Heart right ventricle (tissue), 16 donors: ENCODE results near the gene HNRNPR. TPM values are rescaled to one million over a fixed set of nuclear protein-coding genes. Genes with fewer than 3 reads are reported as not detected.

ENCODE experiments used
- ATAC-seq, 8 donors: fragments of 200-7000 bp; cut with Tn5 transposase; one replicate each; pipeline ENCODE4 v1.9.1; 2020; ENCODE audit warnings: mild to moderate bottlenecking in 8 of 8, moderate library complexity in 8 of 8, moderate number of reproducible peaks in 1 of 8
- DNase-seq, 2 donors: peaks; one replicate each; pipeline ENCODE4 v3.0.0-alpha.2; 2020
- H3K27ac ChIP-seq, 10 donors: fragments of 200-600 bp; sonication (generic) in 2 of 10; one replicate each; pipeline versions ENCODE4 v1.5.0 to v1.8.0; 2020 to 2022; ENCODE audit warnings: mild to moderate bottlenecking in 3 of 10
- H3K27me3 ChIP-seq, 7 donors: fragments of 200-600 bp; one replicate each; pipeline ENCODE4 v1.8.0; 2021 to 2022; ENCODE audit warnings: mild to moderate bottlenecking in 2 of 7
- H3K36me3 ChIP-seq, 9 donors: fragments of 200-600 bp; sonication (generic) in 1 of 9; one replicate each; pipeline versions ENCODE4 v1.5.0 to v1.8.0; 2020 to 2022; ENCODE audit warnings: mild to moderate bottlenecking in 2 of 9
- H3K4me1 ChIP-seq, 9 donors: fragments of 200-600 bp; sonication (generic) in 1 of 9; one replicate each; pipeline versions ENCODE4 v1.5.0 to v1.8.0; 2020 to 2022; ENCODE audit warnings: mild to moderate bottlenecking in 4 of 9
- H3K4me3 ChIP-seq, 10 donors: fragments of 200-600 bp; sonication (generic) in 2 of 10; one replicate each; pipeline versions ENCODE4 v1.5.0 to v1.8.0; 2020 to 2022; ENCODE audit warnings: mild to moderate bottlenecking in 7 of 10, moderate library complexity in 2 of 10
- H3K9me3 ChIP-seq, 11 donors: fragments of 200-600 bp in 10 of 11; sonication (generic) in 2 of 11; one replicate each; pipeline versions ENCODE4 v1.5.0 to v1.8.0; 2013 to 2022; ENCODE audit warnings: mild to moderate bottlenecking in 2 of 11, control low read depth in 1 of 11, moderate library complexity in 1 of 11
- CTCF ChIP-seq, 9 donors: fragments of 200-600 bp; sonication (generic) in 2 of 9; IDR thresholded peaks; one replicate each; pipeline versions ENCODE4 v1.5.0 to v1.8.0; 2021 to 2022; ENCODE audit warnings: antibody characterized with exemption in 9 of 9, mild to moderate bottlenecking in 5 of 9, moderate library complexity in 1 of 9
- WGBS, 2 donors: extraction: QIAGEN DNeasy Blood & Tissue Kit; methylation state at CpG; one replicate each; pipeline ENCODE4 v1.1.7; 2013; ENCODE audit warnings: inconsistent platforms in 1 of 2; 5-methylcytosine and 5-hydroxymethylcytosine counted together
- intact Hi-C, 10 donors: fragments of 100-400 bp; cut with DNase I; formaldehyde crosslinking; loops; one replicate each; pipeline versions ENCODE4 v1.11.1 to v1.14.2; 2022
- polyA plus RNA-seq, 2 donors: library from polyadenylated mRNA; stranded (reverse); fragments of 200-250 nt; gene quantifications; one replicate each; pipeline ENCODE4 v1.2.3, GENCODE V29; 2013
- total RNA-seq, 10 donors: library from RNA; stranded (reverse); fragmentation: NEBNext Ultra II Directional in 3 of 10; extraction: Animal tissue kit (Norgen Biotek cat#: 25700) in 3 of 10; gene quantifications; one replicate each; pipeline versions ENCODE4 v1.2.1 to v1.2.4, GENCODE V29; 2021 to 2023
- donor health status: Arrhythmogenic right ventricular cardiomyopathy.
- donor health status: ischemic (EF 13 %, LVEDD 7.1; RV severe dilation, severe dysfunction).
- donor health status: healthy with polysubstance abuse.
- donor health status: DM: no; HTN: yes; CAD: no.
- donor health status: DM: no; HTN: no; CAD: no.
- donor health status: ischemic (EF 25% LVEDD 6.9; RV normal size, moderate dysfunction).
- donor health status: ischemic (EF 25% LVEDD 5.7; RV mildly dilated, moderate dysfunction).
- donor health status: healthy.
- donor health status: DM: yes; HTN: yes; CAD: no.
- donor health status: Ischemic cardiomyopathy.
- donor health status: ischemic (EF 35%, LVEDD 5.7; RV mildly dilated, moderate dysfunction).
- donor health status: nonischemic (EF 11% LVEDD 7.7; RV severe dilation, severe dysfunction).
- donor health status: DM: yes; HTN: yes; CAD: no.
- donor health status: PGD.
- donor health status: ischemic (EF 29% LVEDD 5.4; RV normal size, mild dysfunction).
- donor health status: nonischemic (EF 23%, LVEDD 6.1; RV moderate dilation, normal function).

HNRNPR gene
- total and polyA plus RNA-seq, 12 donors = 44.6 to 72.7 (median 64.0) TPM

- ATAC-seq (no peak), DNase-seq (no peak)
- Histone ChIP-seq H3K27ac (no peak overlapping the region), H3K36me3 (peaks cover 0 to 62% (median under 1%) of the 10 kb centered on the region in 9 donors), H3K9me3 (no peaks in the 10 kb centered on the region), H3K4me1 (peaks cover 0 to 18% (median 0%) of the 10 kb centered on the region in 9 donors), H3K4me3 (no peak overlapping the region), H3K27me3 (no peaks in the 10 kb centered on the region)
- no peak for TF ChIP-seq CTCF (IDR thresholded peaks at IDR 0.05)
- intact Hi-C loops = loop anchor here in 2 of 10 donors (10.0 kb wide), 1 partner anchor 193 kb away; no protein-coding TSS in a partner anchor
These were observed 55.9 kb downstream of the HNRNPR start for GRCh38 chr1:23288201-23288600.

- DNase-seq (no peak), ATAC-seq (no peak)
- Histone ChIP-seq H3K27ac (no peak overlapping the region), H3K36me3 (peaks cover 0 to 80% (median 9%) of the 10 kb centered on the region in 9 donors), H3K9me3 (no peaks in the 10 kb centered on the region), H3K27me3 (no peaks in the 10 kb centered on the region), H3K4me1 (peaks cover 0 to 23% (median 0%) of the 10 kb centered on the region in 9 donors), H3K4me3 (no peak overlapping the region)
- no peak for TF ChIP-seq CTCF (IDR thresholded peaks at IDR 0.05)
- intact Hi-C loops = loop anchor here in 2 of 10 donors (10.0 kb wide), 1 partner anchor 192 kb away; no protein-coding TSS in a partner anchor
- WGBS, 2 donors = 94 to 96% methylated on average over 1 of the region's 1 CpG
These were observed 57.7 kb downstream of the HNRNPR start for GRCh38 chr1:23286401-23286800.

GRCh38 chr1:23283667-23284602 is 60.1 kb downstream of the HNRNPR start:
- Histone ChIP-seq H3K4me3 (no peak overlapping the region), H3K4me1 (peaks cover 0 to 20% (median 0%) of the 10 kb centered on the region in 9 donors), H3K36me3 (peaks cover 0 to 94% (median 14%) of the 10 kb centered on the region in 9 donors), H3K27me3 (no peaks in the 10 kb centered on the region), H3K9me3 (no peaks in the 10 kb centered on the region), H3K27ac (no peak overlapping the region)
- 85 to 87% methylated on average over 4 of the region's 4 CpGs for whole genome bisulfite sequencing, 2 donors
- ATAC-seq = no peak
- intact Hi-C loops = loop anchor here in 2 of 10 donors (10.0 kb wide), 1 partner anchor 189 kb away; no protein-coding TSS in a partner anchor
- no peak for TF ChIP-seq CTCF (IDR thresholded peaks at IDR 0.05)
- DNase-seq = no peak

GRCh38 chr1:23282957-23283356 is 61.1 kb downstream of the HNRNPR start:
- no peak for TF ChIP-seq CTCF (IDR thresholded peaks at IDR 0.05)
- peaks cover 0 to 84% (median 14%) of the 10 kb centered on the region in 9 donors for H3K36me3 ChIP-seq
- WGBS, 2 donors = 82 to 90% methylated on average over 5 of the region's 5 CpGs
- no peaks in the 10 kb centered on the region for H3K27me3 ChIP-seq
- no peak overlapping the region for H3K4me3 ChIP-seq
- no peak overlapping the region for H3K27ac ChIP-seq
- ATAC-seq = no peak
- no peak for DNase-seq
- H3K9me3 ChIP-seq = no peaks in the 10 kb centered on the region
- peaks cover 0 to 13% (median 0%) of the 10 kb centered on the region in 9 donors for H3K4me1 ChIP-seq
- intact Hi-C loops = loop anchor here in 2 of 10 donors (10.0 kb wide), 1 partner anchor 188 kb away; no protein-coding TSS in a partner anchor
